Measurements from ENCODE around the gene PXDN.
A peak's percentile ranks its signal among the peaks of the same experiment; 100 is the strongest.

Gene PXDN

DNA sequence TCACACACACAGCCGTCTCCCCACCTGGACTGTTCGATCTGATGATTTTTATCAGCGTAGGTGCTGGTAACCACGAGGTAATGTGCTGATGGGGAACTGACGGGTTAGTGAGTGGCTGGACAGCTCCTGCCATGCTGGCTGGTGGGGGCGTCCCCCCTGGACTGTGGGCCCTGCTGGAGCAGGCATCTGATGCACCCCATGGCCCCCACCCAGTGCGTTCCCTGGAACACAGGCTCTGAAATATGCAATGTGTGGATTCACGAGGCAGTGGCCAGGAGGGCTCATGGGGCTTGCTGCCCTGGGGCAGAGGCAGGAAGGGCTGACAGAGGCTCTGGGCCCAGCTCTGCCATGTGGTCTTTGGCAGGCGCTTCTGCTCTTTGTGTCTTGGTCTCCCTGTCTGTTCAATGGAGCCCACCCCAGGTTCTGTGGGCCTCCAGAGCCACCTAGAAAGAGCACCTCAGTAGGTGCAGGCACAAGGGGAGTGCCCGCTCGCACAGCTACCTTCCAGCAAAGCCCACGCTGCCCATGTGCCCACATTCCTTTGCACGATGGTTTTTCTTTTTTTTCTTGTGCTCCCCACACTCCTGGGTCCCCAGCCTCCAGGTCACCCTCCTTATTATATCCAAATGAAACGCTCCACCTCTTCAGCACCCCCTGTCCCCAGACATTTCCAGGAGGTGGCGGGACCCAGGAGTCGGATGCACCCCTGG lies 10.3 kb upstream of the PXDN start:
- DNase-seq (ENCODE audit: low spot score) = no peak

DNA sequence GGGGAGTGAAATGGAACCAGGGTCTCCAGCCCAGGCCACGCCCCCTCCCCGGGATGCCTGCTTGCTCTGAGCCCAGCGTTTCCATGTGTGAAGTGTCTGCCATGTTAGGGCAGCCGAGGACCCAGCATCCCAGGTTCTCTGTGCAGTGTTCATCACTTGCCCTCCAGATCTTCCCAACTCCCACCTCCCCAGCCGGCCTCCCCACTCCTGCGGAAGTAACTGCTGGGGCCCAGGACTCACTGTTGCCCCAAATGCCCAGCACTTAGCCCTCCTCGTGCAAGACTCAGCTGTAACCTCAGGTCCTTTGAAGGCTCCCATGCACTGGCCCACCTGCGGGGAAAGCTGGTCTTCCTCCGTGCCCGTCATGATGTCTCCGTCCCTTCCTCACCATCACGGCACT lies 9.7 kb upstream of the PXDN start:
- DNase-seq (ENCODE audit: low spot score) = no peak

DNA sequence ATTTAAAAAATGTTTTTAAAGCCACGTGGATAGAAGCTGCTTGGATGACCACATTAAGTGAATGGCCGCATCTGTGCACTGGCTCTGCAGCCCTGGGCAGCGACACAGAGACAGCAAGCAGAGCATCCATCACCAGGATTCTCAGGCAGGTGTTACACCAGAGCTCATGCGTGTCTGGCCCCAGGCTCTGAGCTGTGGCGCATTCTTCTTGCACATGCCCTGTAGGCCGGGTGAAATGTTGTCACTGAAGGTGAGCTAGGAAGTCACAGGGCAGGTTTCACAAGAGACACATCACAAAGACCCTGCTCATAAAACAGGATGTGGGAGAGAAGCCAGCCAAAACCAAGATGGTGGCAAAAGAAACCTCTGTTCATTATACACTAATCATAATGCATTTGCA lies 8.4 kb upstream of the PXDN start:
- DNase-seq (ENCODE audit: low spot score) = no peak

DNA sequence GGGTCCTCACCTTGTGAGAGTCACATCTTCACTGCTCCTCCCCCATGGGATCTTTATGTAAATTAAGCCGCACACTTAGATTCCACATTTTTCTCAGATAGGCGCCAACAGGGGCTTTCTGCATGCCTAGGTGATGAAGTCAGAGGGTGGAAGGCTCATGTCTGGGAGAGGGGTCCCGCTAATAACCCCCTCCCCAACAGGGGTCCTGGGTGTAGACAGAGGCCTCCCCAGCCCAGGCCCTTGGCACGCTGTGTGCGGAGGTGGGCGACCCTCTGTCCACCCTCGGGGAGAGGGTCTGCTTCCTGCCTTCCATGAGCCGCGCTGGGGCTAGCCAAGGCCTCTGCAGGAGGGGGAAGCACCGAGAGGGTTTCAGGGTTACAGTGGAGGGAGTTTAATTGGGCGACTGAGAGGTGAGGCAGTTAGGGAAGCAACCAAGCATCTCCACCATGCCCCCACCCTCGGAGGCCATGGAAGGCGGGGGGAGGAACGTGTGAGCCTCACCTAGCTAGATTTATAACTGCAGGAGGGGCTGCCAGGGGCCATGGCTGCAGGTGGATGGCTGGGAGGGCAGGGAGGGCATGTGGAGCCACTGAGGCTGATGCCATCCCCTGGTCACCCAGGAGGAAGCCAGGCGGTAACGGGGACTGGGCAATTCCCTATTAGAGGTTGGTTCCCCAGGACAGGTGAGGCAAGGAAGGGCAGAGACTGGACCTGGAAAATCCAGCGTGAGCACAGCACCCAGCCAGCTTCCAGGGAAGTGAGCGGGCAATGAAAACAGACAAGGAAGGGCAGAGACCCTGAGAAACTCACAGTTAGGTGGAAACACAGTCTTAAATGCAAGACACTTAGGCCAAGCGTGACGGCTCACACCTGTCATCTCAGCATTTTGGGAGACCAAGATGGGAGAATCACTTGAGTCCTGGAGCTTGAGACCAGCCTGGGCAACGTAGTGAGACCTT lies 7.7 kb upstream of the PXDN start:
- no peak for DNase-seq (ENCODE audit: low spot score)

DNA sequence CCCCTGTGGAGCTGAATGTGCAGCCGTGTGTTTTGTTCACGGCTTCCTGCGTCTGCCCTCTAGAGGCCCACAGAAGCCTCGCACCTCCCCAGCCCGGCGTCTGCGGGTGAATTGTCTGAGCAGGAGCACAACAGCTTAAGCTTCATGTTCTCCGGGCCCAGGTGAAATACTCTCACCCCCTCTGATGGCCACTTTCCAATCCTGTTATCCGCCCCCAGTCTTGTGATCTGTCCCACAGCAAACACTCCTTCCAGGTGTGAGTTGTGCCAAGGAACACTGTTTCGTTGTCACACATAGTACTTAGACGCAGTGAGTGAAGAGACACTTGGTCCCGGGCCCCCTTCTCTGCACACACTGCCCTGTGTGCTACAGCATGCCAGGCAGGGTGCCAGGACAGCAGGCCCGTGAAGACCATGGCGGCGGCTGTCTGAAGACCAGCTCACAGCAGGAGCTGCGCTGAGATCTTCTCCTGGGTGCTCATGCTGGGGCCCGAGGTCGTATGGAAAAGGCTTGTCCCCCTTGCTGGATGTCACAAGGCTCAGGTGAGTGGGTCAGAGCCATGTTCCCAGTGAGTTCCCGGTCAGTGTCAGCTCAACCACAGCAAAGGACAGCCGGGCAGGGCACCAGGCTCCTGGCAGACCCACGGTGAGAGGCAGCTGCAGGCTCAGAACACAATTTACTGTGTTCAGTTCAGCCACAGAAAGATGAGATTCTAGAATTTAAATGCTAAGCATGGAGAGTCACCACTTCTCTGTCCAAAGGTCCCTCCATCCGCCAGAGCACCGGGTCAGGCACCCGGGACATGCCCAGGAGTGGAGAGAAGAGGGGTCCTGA lies 6.8 kb upstream of the PXDN start:
- peak; percentile 40 for DNase-seq (ENCODE audit: low spot score)

DNA sequence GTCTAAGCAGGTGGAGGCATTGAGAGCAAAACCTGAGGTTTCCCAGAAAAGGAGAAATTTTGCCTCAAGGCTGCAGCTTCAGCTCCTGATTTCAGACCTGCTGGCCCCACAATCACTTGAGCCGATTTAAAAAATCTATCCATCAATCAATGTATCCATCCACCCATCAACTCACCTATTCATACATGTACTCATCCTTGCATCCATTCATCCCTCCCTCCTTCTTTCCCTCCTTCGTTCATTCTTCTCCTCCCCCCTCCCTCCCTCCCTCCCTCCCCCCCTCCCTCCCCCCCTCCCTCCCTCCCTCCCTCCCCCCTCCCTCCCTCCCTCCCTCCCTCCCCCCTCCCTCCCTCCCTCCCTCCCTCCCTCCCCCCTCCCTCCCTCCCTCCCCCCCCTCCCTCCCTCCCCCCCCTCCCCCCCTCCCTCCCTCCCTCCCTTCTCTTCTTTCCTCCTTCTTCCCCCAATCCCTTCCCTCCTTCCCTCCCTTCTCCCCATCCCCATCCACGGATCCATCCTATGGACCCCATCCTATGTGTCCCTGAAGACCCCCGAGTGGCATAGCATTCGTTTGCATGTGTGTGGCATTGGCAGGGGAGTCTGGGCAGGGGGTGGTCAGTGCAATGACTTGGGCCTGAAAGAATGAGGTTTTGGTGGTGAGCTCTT lies 6.1 kb upstream of the PXDN start:
- no peak for DNase-seq (ENCODE audit: low spot score)

DNA sequence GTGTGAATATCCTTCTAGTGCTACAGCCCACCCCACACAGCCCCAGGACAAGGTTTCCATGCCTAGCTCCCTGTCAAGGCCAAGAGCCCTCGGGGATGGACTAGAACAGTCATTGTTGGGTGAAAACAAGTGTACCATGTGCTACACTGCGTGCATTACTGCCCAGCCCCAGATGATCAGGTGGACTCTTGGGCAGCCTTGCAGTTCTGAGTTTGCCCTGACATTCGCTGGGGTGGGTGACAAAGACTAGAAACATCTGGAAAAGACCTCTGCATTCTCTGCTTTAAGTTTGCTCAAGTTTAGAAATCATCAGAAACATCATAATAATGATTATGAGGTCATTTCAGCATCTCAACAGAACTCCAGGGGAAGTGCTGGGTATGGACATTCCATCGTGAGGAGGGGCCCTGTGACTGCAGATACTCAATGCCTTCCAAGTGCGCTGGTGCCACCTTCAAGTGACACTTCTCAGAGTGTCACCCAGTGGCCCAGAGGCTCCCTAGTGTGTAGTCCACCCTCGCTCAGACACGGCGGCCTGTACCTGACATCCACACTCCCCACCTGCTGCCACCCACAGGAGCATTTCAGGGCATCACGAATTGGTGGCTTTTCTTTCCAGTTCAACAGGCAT lies 5.3 kb upstream of the PXDN start:
- no peak for DNase-seq (ENCODE audit: low spot score)

DNA sequence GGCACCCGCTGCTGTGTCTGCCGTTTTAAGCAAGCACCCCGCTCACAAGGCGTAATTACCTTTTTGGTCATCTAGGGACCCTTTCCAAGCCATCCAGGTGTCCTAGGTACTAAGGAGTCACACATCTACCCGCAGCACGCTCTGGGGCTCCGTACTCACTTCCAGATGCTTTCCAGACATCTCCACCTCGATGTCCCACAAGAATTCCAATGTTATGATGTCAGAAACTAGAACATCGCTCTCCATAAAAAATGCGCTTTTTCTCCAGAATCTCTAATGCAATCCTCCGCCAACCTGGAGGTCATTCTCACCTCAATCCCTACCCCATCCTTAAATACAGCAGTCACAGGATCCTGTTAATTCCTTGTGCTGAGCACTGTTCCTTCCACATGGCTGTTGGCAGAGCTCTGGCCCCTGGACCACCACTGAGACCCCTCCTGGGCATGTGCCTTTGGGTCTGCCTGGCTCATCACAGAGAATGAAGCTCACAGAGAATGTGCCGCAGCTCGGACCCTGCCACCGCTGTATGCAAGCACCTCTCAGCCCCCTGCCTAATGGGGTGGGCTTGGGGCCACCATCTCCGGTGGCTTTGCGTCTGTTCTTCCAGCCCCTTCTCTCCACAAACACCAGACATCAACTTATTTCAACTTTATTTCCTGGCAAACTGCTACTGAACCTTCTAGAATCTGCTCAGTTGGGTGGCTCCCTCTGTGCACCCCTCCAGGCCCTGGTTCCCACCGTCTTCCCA lies 4.6 kb upstream of the PXDN start:
- no peak for DNase-seq (ENCODE audit: low spot score)

DNA sequence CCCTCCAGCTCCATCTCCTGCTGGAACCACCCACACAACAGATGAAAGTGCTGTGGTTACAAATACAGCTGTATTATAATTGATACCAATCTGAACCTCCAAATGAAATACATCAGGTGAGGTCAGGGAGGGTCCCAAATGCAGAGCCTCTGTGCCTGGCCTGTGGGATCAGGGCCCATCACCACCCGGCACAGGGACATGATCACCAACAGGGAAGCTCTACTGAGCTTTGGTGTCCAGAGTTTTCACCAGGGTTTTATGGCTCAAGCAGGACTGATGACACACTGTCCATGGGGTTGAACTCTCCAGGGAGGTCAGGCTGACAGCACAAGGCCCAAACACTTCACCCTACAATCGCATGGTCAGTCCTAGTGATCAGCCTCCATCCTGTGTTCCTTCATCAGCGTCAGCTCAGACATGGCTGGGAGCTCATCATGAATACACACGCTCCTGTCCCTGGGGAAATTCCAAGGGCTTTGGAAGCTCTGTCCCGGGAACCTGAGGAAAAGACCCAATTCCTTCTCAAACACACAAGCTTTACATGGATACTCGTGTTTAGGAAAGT lies 3.9 kb upstream of the PXDN start:
- no peak for DNase-seq (ENCODE audit: low spot score)

DNA sequence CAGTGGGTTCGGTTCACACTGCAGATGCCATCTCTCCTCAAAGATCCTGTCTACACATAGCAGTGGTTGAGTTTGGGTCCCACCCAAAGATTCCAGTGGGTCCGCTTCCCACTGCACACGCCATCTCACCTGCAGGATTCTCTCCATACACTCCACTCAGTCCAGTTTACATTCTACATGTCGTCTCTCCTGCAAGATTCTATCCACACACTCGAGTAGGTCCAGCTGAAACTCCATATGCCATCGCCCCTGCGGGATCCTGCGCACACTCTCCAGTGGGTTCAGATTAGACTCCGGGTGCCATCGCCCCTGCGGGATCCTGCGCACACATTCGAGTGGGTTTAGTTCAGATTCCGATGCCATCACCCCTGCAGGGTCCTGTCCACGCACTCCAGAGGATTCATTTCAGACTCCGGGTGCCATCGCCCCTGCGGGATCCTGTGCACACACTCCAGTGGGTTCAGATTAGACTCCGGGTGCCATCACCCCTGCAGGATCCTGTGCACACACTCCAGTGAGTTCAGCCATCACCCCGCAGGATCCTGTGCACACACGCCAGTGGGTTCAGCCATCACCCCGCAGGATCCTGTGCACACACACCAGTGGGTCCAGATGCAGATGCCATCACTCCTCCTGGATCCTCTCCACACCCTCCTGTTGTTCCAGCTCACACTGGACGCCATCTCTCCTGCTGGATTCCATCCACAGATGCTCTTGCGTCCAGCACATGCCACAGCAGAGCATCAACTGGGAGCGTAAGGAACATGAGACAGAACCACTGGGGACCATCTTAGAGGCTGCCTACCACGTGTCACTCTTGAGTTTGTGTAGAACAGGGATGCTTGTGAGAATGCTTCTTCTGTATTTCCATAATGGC lies 3.0 kb upstream of the PXDN start:
- no peak for DNase-seq (ENCODE audit: low spot score)

DNA sequence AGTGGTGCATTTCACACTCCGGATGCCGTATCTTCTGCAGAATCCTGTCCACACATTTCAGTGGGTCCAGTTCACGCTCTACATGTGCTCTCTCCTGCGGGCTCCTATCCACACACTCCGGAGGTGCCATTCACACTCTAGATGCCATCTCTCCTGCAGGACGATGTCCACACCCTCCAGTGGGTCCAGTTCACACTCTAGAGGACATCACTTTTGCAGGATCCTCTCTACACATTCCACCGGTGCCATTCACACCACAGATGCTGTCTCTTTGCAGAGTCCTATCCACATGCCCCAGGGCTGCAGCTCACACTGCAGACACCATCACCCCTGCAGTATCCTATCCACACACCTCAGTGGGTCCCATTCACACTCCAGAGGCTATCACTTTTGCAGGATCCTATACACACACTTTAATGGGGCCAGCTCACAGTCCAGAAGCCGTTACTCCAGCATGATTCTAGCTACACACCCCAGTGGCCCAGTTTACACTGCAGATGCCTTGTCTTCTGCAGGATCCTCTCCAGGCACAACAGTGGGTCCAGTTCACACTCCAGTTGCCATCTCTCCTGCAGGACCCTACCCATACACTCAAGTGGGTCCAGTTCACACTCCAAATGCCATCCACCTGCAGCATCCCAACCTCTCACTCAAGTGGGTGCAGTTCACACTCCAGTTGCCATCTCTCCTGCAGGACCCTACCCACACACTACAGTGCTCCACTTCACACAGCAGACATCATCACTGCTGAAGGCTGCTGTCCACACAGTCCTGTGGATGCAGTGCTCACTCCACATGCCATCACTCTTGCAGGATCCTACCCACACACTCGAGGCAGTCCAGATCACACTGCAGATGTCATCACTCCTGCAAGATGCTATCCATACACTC lies 2.1 kb upstream of the PXDN start:
- no peak for DNase-seq (ENCODE audit: low spot score)

DNA sequence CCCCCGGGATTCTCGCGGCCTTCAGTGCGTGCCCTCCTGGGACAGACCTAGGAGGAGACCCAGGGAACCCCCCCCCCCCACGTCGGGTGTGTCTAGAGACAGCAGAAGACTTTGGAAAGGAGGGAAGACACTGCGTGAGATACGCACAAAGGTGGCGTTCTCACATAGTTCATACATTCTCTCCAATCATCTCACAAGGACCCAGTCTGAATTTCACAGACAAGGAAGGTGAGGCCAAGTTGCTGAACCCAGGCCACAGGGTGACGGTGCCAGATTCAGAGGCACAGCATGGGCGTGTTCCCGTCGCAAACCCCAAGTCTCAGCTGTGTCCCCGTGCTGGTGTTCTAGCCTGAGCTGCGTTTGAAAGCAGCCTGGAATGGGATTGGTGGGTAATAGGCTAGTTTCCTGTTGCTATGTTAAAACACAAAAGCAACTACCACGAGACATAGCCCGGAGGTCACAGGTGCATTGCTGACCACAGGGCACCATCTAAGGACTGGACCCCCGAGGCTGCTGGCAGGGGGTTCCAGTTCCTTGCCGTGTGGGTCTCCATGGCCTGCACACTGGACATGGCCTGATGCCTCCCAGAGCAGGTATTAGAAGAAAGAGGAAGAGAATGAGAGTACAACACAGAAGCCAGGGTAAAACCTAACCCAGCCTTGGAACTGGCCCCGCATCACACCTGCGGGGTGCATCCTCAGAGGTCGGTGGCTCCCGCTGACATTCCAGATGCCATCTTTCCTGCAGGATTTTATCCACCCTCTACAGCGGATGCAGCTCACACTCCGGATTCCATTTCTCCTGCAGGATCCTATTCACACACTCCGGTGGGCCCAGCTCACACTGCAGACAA lies 1.1 kb upstream of the PXDN start:
- DNase-seq (ENCODE audit: low spot score) = no peak

DNA sequence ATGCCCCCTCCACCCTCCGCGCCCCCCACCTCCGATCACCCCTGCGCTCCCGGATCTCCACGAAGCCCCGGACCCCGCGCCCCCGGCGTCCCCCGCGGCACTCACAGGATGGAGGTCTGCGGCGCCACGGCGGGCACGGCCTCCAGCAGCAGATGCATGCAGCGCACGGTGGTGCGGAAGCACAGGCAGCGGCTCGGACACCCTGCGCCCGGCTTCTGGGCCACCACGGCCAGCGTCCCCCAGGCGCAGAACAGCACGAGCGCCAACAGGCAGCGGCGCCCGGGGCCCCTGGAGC lies 217 bp downstream of the PXDN start:
- DNase-seq (ENCODE audit: low spot score) = peak; percentile 17

DNA sequence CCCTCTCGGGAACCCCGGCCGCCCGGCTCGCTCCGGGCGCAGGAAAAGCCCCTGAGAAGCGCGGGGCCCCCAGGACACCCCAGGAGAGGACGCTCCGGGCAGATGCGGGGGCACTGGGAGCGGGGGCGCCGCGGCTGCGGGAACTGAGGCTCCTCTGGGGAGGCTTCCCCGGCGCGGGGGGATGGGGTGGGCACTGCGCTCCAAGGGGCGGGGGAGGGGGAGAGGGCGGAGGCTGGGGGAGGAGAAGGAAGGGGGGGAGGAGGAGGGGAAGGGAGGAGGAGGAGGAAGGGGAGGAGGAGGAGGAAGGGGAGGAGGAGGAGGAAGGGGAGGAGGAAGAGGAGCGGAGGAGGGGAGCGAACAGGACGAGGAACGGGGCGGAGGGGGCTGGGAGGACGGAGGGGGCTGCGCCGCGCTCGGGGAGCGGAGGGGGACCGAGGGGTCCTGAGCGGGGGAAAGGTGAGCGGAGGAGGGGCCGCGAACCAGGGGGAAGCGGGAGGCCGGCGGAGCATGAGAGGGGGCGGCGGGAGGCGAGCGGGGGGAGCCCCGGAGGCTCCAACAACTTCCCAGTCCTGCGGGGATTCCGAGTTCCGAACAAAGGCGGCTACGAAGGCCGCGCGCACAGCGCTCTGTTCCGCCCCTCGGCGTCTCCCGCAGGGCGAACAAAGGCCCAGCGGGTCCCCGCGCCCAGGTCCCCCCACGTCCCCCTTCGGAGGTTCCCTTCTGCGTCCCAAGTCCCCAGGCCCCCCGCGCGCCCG lies 742 bp downstream of the PXDN start:
- no peak for DNase-seq (ENCODE audit: low spot score)

DNA sequence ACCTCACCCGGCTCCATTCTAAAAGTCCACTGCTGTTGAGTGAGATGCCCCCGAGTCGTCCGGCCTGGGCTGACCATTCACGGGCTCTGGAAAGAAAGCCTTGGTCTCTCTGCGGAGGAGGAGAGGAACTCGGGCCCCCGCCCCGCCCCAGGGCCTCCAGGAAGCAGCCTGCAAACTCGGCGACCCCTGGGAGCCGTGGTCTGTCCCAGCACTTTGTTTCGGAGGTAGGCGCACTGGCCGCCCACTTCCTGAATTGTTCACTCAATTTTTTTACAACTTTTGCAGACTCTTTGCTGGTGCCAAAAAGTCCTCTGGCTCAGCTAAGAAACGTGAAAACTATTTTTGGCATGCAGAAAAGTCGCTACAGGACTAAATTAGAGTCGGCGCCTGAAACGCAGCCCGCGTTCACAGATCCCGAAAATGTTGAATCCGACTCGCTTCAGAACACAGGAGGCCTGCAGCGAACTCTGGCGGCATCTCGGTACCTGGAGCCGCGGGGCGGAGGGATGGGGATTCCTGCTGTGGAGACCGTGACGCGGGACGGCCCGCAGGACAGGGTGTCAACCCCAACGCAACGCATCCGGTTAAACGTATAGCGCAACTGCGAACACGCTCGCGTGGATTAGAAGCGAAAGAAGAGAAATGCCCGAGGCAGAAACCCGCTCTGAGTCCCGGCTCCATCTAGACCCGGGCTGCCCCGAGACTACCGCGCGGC lies 1.5 kb downstream of the PXDN start:
- peak; percentile 52 for DNase-seq (ENCODE audit: low spot score)

DNA sequence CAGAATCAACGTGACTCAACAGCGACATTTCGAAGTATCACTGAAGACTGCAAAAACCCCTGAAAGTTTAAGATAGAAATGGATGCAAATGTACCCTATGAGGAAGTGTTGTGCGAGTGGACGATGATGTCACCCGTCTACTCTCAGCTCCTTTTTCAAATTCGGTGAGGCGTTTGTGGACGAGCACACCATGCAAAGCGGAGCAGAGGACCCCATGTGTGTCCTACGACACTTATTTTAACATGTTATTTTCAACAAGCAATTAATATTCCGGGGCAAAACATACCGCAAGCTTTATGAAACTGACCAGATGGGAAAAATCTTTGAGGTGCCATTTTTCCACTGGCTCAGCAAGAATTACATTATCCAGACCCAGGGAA lies 2.0 kb downstream of the PXDN start:
- peak; percentile 72 for DNase-seq (ENCODE audit: low spot score)

Measured in germinal center (tissue), 1 donor.